Daoy (cell line): ENCODE data around the gene PSMB11. TPM values are rescaled to one million over a fixed set of nuclear protein-coding genes. Genes with fewer than 3 reads are reported as not detected.

Experiments used
- DNase-seq: peaks from one replicate; pipeline ENCODE4 v3.0.0-alpha.2; 2015; ENCODE audit warnings: low read depth
- total RNA-seq: library from RNA; depleted of rRNA; stranded (reverse); fragments of >200 nt; shearing (Covaris generic); gene quantifications from 2 replicates; pipeline ENCODE4 v1.2.3, GENCODE V29; 2014; rRNA removed

PSMB11 gene
- total RNA-seq, 1 experiment from 2014 or later = not detected

GRCh38 chr14:23085458-23085857 is 43.4 kb downstream of the PSMB11 start:
- no peak for DNase-seq

- no peak for DNase-seq
Observed at GRCh38 chr14:23086565-23086964, 44.6 kb downstream of the PSMB11 start.

DNA sequence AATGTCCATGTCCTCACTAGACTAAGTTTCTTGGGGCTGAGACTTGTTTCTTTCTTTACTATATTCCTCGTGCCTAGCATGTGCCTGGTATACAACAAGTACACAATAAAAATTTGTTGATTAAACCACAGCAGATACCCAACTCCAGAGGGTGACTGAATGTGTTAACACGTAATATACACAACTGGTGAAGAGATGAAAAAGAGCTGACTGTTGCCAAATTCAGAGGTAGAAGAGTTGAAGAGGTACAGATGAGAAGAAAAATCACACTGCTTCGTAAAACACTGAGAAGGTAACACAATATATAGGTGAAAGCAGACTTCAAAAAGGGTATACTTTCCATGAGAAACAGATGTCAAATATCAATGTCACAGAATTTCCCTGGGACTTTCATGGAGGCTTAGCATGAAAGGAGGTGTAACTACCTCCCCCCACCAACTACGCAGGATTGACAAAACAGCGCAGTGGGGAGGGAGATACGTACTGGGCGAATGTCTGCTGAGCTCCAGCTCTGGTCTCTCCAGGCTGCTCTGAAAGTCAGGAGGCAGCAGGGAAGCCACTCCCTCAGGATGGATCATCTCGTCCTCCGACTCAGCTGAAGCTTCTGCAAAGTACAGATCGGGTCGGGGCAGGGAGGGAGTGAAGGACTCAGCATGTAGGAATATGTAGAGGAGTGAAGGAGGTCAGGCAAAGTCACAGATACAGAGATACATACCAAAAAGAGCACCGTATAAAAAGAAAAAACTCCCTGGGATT is 47.7 kb downstream of the PSMB11 start:
- no peak for DNase-seq

- no peak for DNase-seq
Observed at GRCh38 chr14:23090254-23090636, 48.2 kb downstream of the PSMB11 start.

DNA sequence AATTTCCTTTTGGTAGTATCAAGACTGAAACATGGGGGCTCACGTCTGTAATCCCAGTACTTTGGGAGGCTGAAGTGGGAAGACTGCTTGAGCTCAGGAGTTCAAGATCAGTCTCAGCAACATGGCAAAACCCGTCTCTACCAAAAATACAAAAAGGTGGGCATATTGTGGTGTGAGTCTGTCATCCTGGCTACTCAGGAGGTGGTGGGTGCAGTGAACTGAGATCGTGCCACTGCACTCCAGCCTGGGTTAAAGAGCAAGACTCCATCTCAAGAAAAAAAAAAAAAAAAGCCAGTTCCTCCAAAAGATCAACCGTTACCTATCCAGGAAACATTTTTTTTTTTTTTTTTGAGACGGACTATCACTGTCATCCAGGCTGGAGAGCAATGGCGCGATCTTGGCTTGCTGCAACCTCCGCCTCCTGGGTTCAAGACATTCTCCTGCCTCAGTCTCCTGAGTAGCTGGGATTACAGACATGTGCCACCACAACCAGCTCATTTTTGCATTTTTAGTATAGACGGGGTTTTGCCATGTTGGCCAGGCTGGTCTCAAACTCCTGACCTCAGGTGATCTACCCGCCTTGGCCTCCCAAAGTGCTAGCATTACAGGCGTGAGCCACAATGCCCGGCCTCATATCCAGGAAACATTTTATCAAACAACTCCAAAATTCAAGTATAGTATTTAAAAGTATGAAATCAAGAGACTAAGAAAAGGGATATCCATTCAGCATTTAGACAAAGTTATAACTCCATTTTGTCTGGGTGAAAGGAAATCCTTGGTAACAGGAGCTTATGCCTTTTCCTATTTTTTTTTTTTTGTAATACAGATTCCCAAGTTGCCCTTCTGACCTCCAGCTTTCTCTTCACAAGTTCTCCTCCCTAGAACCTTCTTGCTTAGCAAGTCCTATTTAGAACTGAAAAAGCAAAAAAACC is 49.5 kb downstream of the PSMB11 start:
- no peak for DNase-seq

DNA sequence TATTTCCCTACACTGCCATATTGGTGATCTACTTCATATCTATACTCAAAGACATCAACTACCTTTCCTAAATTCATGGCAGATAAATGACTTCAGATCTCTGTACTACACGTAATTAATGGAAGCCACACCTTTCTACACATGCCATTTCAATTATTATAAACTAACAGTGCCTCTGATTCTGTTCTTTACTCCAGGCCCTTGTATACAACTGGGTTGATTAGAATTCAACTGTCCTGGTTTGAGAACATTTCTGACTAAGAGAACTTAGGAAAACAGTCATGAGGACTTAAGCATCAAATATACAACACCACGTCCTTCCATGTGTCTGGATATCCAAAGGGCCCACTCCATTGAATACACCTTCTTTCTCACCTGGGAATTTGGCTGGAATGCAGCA is 51.1 kb downstream of the PSMB11 start:
- DNase-seq = no peak

DNA sequence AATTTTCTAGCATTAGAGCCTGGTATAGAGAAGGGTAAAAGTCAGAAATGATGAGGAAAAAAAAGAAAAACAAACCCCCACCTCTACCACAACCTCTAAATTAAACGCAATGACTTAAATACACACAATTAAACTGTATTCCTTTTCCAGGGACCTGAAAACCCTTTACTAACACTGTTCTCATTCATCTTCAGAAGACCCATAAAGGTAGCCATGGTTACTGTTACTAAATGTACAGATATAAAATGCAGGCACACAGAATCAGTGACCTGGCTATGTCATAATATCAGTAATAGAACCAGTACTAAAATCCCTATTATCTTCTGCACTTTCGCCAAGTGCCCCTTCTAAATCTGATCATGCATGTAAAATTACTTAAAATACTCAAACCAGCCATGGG is 51.5 kb downstream of the PSMB11 start:
- no peak for DNase-seq

Other genes with a start within 250 kb of the PSMB11 start
- 0.51 and 1.8 TPM in 2 replicates for gene SLC7A7, start 226.8 kb upstream of the PSMB11 start, total RNA-seq
- gene MRPL52, start 212.3 kb upstream of the PSMB11 start, total RNA-seq = 174 and 223 TPM in 2 replicates
- gene MMP14, start 205.6 kb upstream of the PSMB11 start, total RNA-seq = 158 and 176 TPM in 2 replicates
- gene LRP10, start 170.5 kb upstream of the PSMB11 start, total RNA-seq = 17.3 and 21.1 TPM in 2 replicates
- 0.74 TPM in 1 of 2 replicates, not detected in the other for gene REM2, start 159.0 kb upstream of the PSMB11 start, total RNA-seq
- 105 and 120 TPM in 2 replicates for gene RBM23, start 123.1 kb upstream of the PSMB11 start, total RNA-seq
- gene PRMT5, start 112.8 kb upstream of the PSMB11 start, total RNA-seq = 150 and 184 TPM in 2 replicates
- gene HAUS4, start 85.1 kb upstream of the PSMB11 start, total RNA-seq = 31.0 and 42.7 TPM in 2 replicates
- 70.2 and 94.8 TPM in 2 replicates for gene AJUBA, start 59.7 kb upstream of the PSMB11 start, total RNA-seq
- 4.6 and 7.8 TPM in 2 replicates for gene C14orf93, start 32.1 kb upstream of the PSMB11 start, total RNA-seq
- gene PSMB5, start 7.3 kb upstream of the PSMB11 start, total RNA-seq = 476 and 523 TPM in 2 replicates
- 4.2 and 5.5 TPM in 2 replicates for gene CDH24, start 15.3 kb downstream of the PSMB11 start, total RNA-seq
- 62.3 and 79.3 TPM in 2 replicates for gene ACIN1, start 52.9 kb downstream of the PSMB11 start, total RNA-seq
- gene C14orf119, start 53.3 kb downstream of the PSMB11 start, total RNA-seq = 66.5 and 80.1 TPM in 2 replicates
- gene CIROP, start 62.8 kb downstream of the PSMB11 start, total RNA-seq = not detected in 2 replicates
- gene CEBPE, start 77.0 kb downstream of the PSMB11 start, total RNA-seq = not detected in 2 replicates
- 0.91 TPM in 1 of 2 replicates, not detected in the other for gene SLC7A8, start 141.4 kb downstream of the PSMB11 start, total RNA-seq
- gene RNF212B, start 195.7 kb downstream of the PSMB11 start, total RNA-seq = not detected in 2 replicates
- 5.8 and 6.9 TPM in 2 replicates for gene HOMEZ, start 243.9 kb downstream of the PSMB11 start, total RNA-seq